Naive B cell (primary cell): ENCODE measurements around the gene ROS1. TPM values are rescaled to one million over a fixed set of nuclear protein-coding genes. Genes with fewer than 3 reads are reported as not detected.

Source experiments
- ATAC-seq, 2 donors: fragments of 150-1000 bp; cut with Tn5 transposase; 2 replicates each; pipeline ENCODE4 v1.10.0; 2021; ENCODE audit warnings: low read depth in 2 of 2, mild to moderate bottlenecking in 2 of 2, moderate library complexity in 2 of 2
- DNase-seq: peaks from one replicate; pipeline ENCODE4 v3.0.0; 2022
- H3K27ac Mint-ChIP-seq, 6 donors: one replicate each; pipeline ENCODE4 v1.8.0; 2020 to 2022; ENCODE audit warnings: mild to moderate bottlenecking in 6 of 6, mixed read lengths in 6 of 6, moderate library complexity in 5 of 6, inconsistent platforms in 2 of 6
- H3K27me3 Mint-ChIP-seq, 3 donors: one replicate each; pipeline ENCODE4 v1.8.0; 2021 to 2022; ENCODE audit warnings: mixed read lengths in 3 of 3, mild to moderate bottlenecking in 1 of 3
- H3K36me3 Mint-ChIP-seq, 2 donors: one replicate each; pipeline ENCODE4 v1.8.0; 2020 to 2022; ENCODE audit warnings: mixed read lengths in 2 of 2, inconsistent platforms in 1 of 2, mild to moderate bottlenecking in 1 of 2
- H3K4me1 Mint-ChIP-seq, 3 donors: one replicate each; pipeline ENCODE4 v1.8.0; 2020 to 2022; ENCODE audit warnings: mixed read lengths in 3 of 3, inconsistent platforms in 1 of 3, mild to moderate bottlenecking in 1 of 3, moderate library complexity in 1 of 3
- H3K4me3 Mint-ChIP-seq, 8 donors: one replicate each; pipeline ENCODE4 v1.8.0; 2020 to 2022; ENCODE audit warnings: mild to moderate bottlenecking in 8 of 8, mixed read lengths in 8 of 8, moderate library complexity in 8 of 8, inconsistent platforms in 2 of 8
- H3K9me3 Mint-ChIP-seq, 7 donors: one replicate each; pipeline ENCODE4 v1.8.0; 2020 to 2022; ENCODE audit warnings: mixed read lengths in 7 of 7, mild to moderate bottlenecking in 5 of 7, inconsistent platforms in 2 of 7, moderate library complexity in 1 of 7
- polyA plus RNA-seq, 6 donors: library from polyadenylated mRNA; unstranded; fragments of 300-500 nt; fragmentation: Illumina TruSeq; gene quantifications; one replicate each; pipeline ENCODE4 v1.2.3, GENCODE V29; 2021; ENCODE audit warnings: low read depth in 6 of 6

Gene ROS1
- polyA plus RNA-seq, 6 donors from 2014 or later: not detected

DNA sequence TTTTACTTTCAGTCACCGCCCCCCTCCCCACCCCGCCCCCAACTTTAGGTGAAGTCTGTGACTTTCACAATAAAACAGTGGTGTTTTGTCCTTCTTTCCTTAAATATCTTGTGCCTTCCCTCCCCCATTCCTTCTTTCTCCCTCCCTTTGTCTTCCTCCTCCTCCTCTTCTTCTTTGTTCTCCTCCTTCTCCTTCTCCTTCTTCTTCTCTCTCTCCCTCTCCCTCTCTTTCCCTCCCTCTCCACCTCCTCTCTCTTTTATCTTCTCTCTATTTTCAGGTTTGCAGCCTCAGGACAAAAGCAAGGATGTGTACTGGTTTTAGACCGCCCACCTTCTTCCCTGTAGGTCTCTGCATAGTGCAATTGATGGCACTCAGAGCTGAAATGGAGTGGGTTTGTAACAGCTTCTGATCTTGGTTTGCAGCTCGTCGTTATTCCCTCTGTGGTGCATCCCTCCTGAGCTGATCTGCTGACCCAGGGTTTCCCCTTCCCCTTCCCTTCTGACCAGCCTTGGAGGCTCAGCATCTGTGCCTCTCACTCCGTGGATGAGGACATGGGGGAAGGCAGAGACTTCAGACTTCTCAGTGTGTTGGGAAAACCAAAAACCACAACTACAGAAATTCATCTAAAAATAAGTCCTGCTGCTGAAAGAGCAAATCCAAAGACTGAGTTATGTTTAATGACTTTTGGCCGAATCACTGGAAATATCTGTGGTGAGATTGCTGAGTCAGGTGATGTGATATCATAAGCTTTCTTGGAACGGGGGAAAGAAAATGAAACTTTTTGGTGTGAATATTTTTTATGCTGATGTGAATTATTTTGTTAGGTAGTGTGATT, 153.5 kb downstream of the ROS1 start:
- no peak for ATAC-seq
- no peak overlapping the region for H3K4me3 Mint-ChIP-seq
- no peak for DNase-seq
- peaks cover 61 to 81% (median 80%) of the 10 kb centered on the region in 3 donors for H3K27me3 Mint-ChIP-seq
- H3K4me1 Mint-ChIP-seq: peaks cover 0 to 11% (median 0%) of the 10 kb centered on the region in 3 donors
- H3K36me3 Mint-ChIP-seq: peaks cover 0 to 7% of the 10 kb centered on the region in 2 donors
- no peak overlapping the region for H3K27ac Mint-ChIP-seq
- peaks cover 0 to 4% (median 0%) of the 10 kb centered on the region in 7 donors for H3K9me3 Mint-ChIP-seq

DNA sequence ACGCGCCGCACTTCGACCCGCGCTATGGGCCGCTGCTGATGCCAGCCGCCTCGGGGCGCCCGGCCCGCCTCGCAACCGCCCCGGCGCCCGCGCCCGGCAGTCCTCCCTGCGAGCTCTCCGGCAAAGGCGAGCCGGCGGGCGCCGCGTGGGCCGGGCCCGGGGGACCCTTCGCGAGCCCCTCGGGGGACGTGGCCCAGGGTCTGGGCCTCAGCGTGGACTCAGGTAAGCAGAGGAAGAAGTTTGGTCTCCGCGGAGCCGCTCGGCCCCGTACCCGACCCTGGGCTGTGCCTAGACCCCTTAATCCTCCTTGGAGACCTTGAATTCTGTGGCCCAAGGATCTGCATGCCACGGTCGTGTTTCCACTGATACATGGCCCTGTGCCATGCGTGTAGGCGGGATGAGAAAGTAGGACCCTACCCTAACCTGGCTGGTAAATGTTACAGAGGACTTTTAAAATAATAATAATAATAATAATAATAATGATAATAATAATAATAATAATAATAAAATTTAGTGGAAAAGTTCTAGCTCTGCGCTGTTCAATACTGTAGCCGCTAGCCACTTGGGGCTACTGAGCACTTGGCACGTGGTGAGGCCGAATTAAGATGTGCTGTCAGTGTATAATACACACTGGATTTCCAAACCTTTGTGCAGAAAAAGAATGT, 154.8 kb downstream of the ROS1 start:
- Mint-ChIP-seq H3K4me3 (no peak overlapping the region), H3K9me3 (peaks cover 0 to 4% (median 0%) of the 10 kb centered on the region in 7 donors), H3K27me3 (peaks cover 66 to 85% (median 84%) of the 10 kb centered on the region in 3 donors), H3K36me3 (peaks cover 0 to 7% of the 10 kb centered on the region in 2 donors), H3K27ac (no peak overlapping the region), H3K4me1 (peaks cover 0 to 22% (median 0%) of the 10 kb centered on the region in 3 donors)
- DNase-seq: no peak
- no peak for ATAC-seq

DNA sequence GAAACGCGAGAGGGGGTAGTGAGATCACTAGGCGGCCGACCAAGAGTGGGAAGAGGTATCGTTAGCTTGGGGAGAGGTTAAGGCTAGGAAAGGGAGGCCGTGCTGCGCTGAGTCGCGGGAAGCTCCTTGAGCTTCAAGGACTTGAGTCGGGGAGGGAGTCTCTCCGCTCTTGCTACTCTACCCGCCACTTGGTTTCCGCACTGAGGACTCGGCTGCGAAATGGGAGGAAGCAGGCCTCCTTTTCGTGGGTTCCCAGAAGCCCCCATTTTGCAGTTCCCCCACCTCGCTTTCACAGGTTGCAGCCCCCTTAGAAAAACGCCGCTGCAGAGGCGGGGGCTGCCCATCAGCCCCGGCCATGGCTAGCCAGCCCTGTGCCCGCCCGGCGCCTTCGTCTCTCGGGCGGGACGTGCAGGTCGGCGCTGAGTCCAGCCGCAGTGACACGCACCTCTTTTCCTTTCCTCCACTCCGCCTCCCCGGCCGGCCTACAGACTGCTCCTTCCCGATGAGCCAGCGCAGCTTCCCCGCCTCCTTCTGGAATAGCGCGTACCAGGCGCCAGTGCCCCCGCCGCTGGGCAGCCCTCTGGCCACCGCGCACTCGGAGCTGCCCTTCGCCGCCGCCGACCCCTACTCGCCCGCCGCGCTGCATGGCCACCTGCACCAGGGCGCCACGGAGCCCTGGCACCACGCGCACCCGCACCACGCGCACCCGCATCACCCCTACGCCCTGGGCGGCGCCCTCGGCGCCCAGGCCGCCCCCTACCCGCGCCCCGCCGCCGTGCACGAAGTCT, 155.5 kb downstream of the ROS1 start:
- H3K4me1 Mint-ChIP-seq: peaks cover under 1 to 27% (median 2%) of the 10 kb centered on the region in 3 donors
- peaks cover 0 to 7% of the 10 kb centered on the region in 2 donors for H3K36me3 Mint-ChIP-seq
- peaks cover 0 to 4% (median 0%) of the 10 kb centered on the region in 7 donors for H3K9me3 Mint-ChIP-seq
- no peak for DNase-seq
- H3K27ac Mint-ChIP-seq: no peak overlapping the region
- H3K4me3 Mint-ChIP-seq: peak overlapping the region in 1 of 8 donors; percentile 57
- peaks cover 61 to 81% (median 80%) of the 10 kb centered on the region in 3 donors for H3K27me3 Mint-ChIP-seq
- no peak for ATAC-seq

DNA sequence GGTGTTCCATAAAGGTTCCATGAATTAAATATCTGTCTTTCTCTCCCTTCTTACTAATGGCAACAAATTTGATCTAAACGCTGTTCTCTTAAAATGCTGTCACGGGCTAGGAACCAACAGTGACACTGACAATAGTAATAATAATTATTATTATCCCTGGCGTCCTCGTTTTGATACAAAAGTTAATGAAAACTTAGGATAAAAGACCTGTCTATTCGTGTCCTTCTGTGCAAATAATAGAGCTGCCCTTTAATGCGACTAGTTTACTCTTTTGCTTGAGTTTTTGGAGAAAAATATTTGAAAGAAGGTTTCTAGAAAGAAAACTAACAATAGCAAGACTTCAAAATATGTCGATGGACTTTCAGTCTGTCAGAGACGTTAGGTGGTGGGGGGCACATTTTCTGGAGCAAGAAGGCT, 156.1 kb downstream of the ROS1 start:
- Mint-ChIP-seq H3K4me3 (peak overlapping the region in 1 of 8 donors; percentile 57), H3K27me3 (peaks cover 66 to 81% (median 80%) of the 10 kb centered on the region in 3 donors), H3K4me1 (peaks cover 7 to 33% (median 8%) of the 10 kb centered on the region in 3 donors), H3K36me3 (peaks cover 0 to 7% of the 10 kb centered on the region in 2 donors), H3K27ac (no peak overlapping the region), H3K9me3 (peaks cover 0 to 4% (median 0%) of the 10 kb centered on the region in 7 donors)
- no peak for ATAC-seq
- DNase-seq: no peak

DNA sequence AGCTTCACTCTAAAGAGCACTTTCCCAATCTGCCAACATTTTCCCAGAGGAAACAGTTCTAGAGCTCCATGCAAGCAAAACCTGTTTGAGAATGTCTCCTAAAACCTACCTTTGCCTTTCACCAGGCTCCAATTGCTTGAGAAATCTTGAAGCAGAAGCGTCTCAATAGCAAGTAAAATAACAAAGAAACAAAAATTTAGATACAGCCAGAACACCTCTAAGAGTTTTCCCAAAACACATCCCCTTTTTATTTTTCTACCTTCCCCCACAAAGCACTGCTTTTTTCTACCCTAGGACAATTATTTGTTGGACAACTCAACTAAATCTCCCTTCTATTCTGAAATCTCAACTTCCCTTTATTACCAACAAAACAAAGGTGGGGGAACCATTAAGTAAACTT, 156.8 kb downstream of the ROS1 start:
- Mint-ChIP-seq H3K27ac (no peak overlapping the region), H3K4me1 (peaks cover 13 to 40% (median 15%) of the 10 kb centered on the region in 3 donors), H3K9me3 (peaks cover 0 to 4% (median 0%) of the 10 kb centered on the region in 7 donors), H3K27me3 (peaks cover 66 to 81% (median 80%) of the 10 kb centered on the region in 3 donors), H3K36me3 (peaks cover 0 to 7% of the 10 kb centered on the region in 2 donors), H3K4me3 (no peak overlapping the region)
- ATAC-seq (no peak), DNase-seq (no peak)

DNA sequence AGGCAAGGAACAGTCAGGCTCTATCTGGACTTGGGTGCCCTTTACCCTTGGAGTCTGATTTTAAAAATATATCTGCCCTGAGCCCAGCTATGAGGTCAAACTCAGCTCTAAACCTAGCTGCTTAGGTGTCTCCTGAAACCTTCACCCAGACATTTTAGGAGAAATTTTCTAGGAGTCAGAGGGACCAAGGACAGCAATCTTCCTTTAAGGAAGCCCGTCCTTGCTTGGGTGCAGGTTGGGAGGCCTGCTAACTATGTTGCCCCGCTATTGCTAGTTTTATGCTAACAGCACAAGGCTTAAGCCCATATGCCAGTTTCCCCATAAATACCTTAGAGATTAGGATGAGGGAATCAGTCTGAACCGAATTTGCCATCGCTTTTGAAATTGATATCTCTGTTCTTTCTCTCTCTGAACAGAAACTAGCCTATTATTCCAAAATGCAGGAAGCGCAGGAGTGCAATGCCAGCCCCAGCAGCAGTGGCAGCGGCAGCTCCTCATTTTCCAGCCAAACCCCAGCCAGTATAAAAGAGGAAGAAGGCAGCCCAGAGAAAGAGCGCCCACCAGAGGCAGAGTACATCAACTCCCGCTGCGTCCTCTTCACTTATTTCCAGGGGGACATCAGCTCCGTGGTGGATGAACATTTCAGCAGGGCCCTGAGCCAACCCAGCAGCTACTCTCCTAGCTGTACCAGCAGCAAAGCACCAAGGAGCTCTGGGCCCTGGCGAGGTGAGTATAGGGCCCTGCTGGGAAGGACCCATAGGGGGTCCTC, 157.8 kb downstream of the ROS1 start:
- Mint-ChIP-seq H3K9me3 (peaks cover 0 to 4% (median 0%) of the 10 kb centered on the region in 7 donors), H3K27ac (no peak overlapping the region), H3K4me1 (peaks cover 13 to 40% (median 15%) of the 10 kb centered on the region in 3 donors), H3K4me3 (peak overlapping the region in 1 of 8 donors; percentile 11), H3K27me3 (peaks cover 59 to 81% (median 79%) of the 10 kb centered on the region in 3 donors), H3K36me3 (peaks cover 0 to 7% of the 10 kb centered on the region in 2 donors)
- no peak for ATAC-seq
- no peak for DNase-seq

DNA sequence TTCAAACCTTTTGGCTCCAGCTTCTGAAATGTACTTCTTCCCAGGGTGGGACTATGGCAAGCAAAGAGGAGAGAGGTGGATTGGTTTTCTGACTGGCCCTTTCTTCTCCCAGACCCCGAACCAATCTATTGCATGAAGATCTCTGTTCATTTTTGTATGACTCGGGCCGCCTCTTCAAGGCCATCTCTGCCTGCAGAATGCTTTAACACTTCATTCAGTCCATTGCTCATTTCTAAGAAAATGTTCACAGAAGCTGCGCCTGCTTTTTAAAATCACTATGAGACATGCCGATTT, 158.7 kb downstream of the ROS1 start:
- ATAC-seq (no peak), DNase-seq (no peak)
- no peak overlapping the region for H3K27ac Mint-ChIP-seq
- H3K4me3 Mint-ChIP-seq: peak overlapping the region in 1 of 8 donors; percentile 4
- peaks cover 0 to 7% of the 10 kb centered on the region in 2 donors for H3K36me3 Mint-ChIP-seq
- H3K4me1 Mint-ChIP-seq: peaks cover 13 to 36% (median 15%) of the 10 kb centered on the region in 3 donors
- peaks cover 54 to 77% (median 76%) of the 10 kb centered on the region in 3 donors for H3K27me3 Mint-ChIP-seq
- H3K9me3 Mint-ChIP-seq: peaks cover 0 to 6% (median 0%) of the 10 kb centered on the region in 7 donors

DNA sequence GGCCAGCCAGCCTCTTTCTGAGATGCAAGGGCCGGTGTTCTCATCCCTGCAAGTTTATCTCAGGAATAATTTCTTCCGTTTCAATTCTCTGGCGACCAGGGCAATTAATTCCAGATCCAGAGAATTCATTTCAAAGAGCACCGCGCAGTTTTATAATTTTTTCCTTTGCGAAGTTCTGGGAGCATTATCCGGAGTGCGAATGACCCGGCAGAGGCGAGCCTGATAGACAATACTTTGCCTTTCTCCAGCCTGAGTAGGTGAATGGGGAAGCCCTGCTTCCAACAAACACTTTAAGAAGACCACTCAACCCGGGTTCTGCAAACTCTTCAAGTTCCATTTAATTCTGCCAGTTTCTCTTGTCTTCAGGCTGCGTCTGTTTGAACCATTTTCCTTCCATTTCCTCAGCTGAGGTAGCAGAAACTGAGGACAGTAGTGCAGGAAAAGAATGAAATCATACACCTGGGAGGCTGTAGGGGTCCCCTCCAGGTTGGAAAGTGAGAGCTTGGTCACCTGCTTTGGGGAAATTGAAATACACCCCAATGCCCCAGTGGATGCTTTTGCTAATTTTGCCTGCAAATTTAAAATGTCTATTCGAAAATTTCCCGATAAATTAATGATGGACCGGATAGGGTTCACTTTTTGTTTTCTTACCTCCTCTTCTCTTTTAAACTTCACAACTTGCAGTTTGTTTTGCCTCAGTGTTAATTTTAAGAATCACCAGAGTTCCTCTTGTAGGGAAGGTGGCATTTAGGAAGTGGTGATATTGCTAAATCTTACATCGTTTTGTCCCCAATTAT, 159.3 kb downstream of the ROS1 start:
- Mint-ChIP-seq H3K27ac (no peak overlapping the region), H3K4me1 (peaks cover 13 to 35% (median 15%) of the 10 kb centered on the region in 3 donors), H3K27me3 (peaks cover 53 to 79% (median 78%) of the 10 kb centered on the region in 3 donors), H3K36me3 (peaks cover 0 to 7% of the 10 kb centered on the region in 2 donors), H3K9me3 (peaks cover 0 to 6% (median 0%) of the 10 kb centered on the region in 7 donors), H3K4me3 (peak overlapping the region in 6 of 8 donors; percentile 4 to 51 (median 40))
- DNase-seq (no peak), ATAC-seq (no peak)

DNA sequence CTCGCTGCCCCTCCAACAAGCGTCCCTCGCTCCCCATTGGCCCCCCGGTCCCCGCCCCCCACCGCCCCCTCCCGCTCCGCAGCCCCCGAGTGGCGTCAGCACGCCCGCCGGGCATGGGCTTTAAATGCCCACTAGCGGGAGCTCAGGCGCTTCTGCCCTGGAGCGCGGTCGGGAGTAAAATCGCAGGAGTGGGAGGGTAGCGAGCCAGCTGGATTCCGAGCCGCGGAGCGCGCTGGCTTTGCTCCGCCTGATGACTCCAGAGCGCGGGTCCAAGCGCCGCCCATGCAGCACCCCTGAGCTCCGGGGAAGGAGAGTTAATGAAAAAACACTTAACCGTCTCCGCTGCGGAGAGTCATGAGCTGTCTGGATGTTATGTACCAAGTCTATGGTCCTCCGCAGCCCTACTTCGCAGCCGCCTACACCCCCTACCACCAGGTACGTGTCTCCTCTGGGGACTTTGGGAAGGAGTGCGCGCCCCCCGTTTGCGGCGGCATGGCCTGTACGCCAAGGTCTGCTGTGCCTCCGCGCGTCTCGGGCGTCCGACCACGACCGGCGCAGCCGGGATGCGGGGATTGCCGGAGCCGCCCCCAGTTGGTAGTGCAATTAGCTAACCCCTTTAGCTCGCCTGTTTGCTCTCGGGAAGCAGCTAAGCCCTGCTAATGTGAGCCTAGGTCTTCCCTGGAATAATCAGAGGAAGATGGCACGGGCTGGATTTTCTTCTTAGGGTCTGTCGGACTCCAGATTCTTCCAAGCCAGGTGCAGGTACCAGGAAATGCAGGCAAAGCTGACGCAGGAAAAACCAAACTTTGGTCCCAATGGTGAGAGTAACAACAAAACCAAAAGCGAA, 160.1 kb downstream of the ROS1 start, which contains the start of gene VGLL2:
Gene VGLL2, plus strand, starts transcription at position 149 of the 847 bp plus-strand sequence. Its CDS starts 206 bp downstream, at position 355.
- peaks cover 0 to 7% of the 10 kb centered on the region in 2 donors for H3K36me3 Mint-ChIP-seq
- peaks cover 13 to 35% (median 15%) of the 10 kb centered on the region in 3 donors for H3K4me1 Mint-ChIP-seq
- no peak for DNase-seq
- H3K9me3 Mint-ChIP-seq: peaks cover 0 to 6% (median 0%) of the 10 kb centered on the region in 7 donors
- peak within 1 kb of the TSS; percentile 36 to 88 (median 73) for H3K4me3 Mint-ChIP-seq
- H3K27ac Mint-ChIP-seq: no peak within 1 kb of the TSS
- peaks cover 54 to 83% (median 79%) of the 10 kb centered on the region in 3 donors for H3K27me3 Mint-ChIP-seq
- no peak for ATAC-seq

DNA sequence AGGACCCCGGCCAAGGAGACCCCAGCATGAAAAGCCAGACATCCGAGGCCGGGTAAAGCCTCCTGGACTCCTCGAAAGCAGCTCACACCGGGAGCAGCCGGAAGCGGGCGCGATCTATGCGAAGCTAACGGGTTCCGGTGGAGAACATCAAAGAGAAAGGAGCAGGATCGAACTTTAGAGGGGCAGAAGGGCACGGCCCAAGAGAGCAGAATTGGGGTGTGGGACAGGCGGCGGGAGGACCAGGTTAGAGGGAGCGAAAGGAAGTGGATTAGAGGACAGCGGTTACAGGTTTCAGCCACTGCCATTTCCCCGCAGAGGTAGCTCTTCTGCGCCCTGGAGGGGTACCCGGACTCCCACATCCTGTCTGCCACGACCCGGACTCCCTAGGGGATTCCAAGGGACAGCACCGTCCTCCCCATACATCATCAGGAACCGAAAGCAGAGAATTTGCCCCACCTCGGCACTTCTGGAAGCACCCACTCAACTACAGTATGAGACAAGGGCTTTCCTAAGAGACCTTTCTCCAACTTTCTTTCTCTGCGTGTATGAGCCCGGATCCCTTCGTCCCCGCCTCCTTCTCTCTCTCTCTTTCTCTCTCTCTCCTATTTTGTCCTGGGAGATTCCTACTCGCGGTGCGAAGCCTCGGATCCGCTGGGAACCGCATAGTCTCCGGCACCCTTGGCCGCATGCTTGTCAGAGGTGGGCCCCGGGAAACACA, 160.9 kb downstream of the ROS1 start:
- peaks cover 57 to 81% (median 73%) of the 10 kb centered on the region in 3 donors for H3K27me3 Mint-ChIP-seq
- peaks cover 13 to 32% (median 15%) of the 10 kb centered on the region in 3 donors for H3K4me1 Mint-ChIP-seq
- peak overlapping the region; percentile 30 to 88 (median 73) for H3K4me3 Mint-ChIP-seq
- peaks cover 0 to 3% of the 10 kb centered on the region in 2 donors for H3K36me3 Mint-ChIP-seq
- no peak overlapping the region for H3K27ac Mint-ChIP-seq
- DNase-seq (no peak), ATAC-seq (no peak)
- peaks cover 0 to 6% (median 0%) of the 10 kb centered on the region in 7 donors for H3K9me3 Mint-ChIP-seq
